ENCODE data around the gene BOD1L2.

The BOD1L2 gene

DNA sequence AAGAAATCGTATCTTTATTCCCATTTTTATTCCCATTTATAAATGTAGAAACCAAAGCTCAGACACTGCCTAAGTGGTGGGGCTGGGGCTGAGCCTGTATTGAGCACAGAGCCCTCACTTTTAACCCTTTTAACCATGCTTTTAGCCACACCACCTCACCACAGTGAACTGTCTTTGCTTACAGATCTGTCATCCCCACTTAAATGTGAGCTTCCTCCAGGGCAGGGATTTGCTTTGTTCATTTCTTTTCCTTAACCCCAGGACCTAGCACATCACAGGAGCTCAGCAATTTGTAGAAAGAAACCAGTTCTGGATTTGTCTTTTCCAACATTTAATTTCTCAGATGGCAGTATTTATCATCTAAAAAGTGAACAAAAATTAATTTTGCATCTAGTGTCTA, 2.2 kb downstream of the BOD1L2 start:
- TF ChIP-seq, protein P1, sequence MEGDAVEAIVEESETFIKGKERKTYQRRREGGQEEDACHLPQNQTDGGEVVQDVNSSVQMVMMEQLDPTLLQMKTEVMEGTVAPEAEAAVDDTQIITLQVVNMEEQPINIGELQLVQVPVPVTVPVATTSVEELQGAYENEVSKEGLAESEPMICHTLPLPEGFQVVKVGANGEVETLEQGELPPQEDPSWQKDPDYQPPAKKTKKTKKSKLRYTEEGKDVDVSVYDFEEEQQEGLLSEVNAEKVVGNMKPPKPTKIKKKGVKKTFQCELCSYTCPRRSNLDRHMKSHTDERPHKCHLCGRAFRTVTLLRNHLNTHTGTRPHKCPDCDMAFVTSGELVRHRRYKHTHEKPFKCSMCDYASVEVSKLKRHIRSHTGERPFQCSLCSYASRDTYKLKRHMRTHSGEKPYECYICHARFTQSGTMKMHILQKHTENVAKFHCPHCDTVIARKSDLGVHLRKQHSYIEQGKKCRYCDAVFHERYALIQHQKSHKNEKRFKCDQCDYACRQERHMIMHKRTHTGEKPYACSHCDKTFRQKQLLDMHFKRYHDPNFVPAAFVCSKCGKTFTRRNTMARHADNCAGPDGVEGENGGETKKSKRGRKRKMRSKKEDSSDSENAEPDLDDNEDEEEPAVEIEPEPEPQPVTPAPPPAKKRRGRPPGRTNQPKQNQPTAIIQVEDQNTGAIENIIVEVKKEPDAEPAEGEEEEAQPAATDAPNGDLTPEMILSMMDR (IDR thresholded peaks at IDR 0.05; ENCODE audit: extremely low read depth, insufficient read depth, missing control alignments): no peak
- DNase-seq (ENCODE audit: low spot score): no peak
- in situ Hi-C loops (cut with MboI; ENCODE audit: low pct_unique_long_range_greater_than_20kb, low sequenced_read_pairs, unreplicated experiment): no loop called here

DNA sequence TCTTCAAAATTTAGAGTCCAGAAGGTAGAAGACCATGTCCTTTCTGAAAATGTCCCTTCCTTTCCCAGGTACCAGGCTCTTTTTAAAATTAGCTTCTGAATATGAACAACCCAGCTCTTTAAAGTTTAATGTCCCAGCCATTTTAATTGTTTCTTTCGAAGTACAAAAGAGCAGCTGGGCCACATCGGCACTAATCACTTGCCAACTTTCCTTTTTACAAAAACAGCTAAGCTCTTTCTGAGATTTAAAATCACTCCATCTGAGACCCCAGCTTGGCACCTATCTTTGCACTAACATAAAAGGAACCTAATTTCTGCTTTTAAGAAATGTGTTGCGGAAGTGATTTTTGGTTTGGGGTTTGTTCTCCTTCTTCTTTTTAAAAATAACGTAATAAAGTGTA, 2.6 kb downstream of the BOD1L2 start:
- no peak for DNase-seq (ENCODE audit: low spot score)
- TF ChIP-seq, protein P1 (IDR thresholded peaks at IDR 0.05; ENCODE audit: extremely low read depth, insufficient read depth, missing control alignments): no peak

DNA sequence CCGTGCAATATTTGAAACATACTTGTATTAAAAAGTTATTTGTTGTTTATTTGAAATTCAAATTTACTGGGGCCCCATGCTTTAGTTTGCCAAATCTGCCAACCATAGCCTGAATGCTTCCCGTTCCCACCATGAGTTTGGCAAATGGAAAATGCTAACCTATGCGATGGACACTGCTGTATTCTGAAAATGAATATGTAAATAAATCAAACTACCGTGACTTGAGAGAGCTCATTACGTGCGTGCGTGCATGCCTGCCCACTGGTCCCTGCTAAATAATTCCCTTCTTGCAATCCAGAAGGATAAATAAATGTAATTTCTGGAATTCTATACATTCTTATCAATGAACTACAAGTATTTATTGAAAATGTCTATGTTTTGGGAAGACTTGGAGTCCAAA, 3.2 kb downstream of the BOD1L2 start:
- in situ Hi-C loops (cut with MboI; ENCODE audit: low pct_unique_long_range_greater_than_20kb, low sequenced_read_pairs, unreplicated experiment): no loop called here
- no peak for DNase-seq (ENCODE audit: low spot score)
- TF ChIP-seq, protein P1 (IDR thresholded peaks at IDR 0.05; ENCODE audit: extremely low read depth, insufficient read depth, missing control alignments): no peak

More for the DNA sequence above, 2.6 kb downstream of the BOD1L2 start:
- in situ Hi-C loops (cut with MboI; ENCODE audit: low pct_unique_long_range_greater_than_20kb, low sequenced_read_pairs, unreplicated experiment): no loop called here

DNA sequence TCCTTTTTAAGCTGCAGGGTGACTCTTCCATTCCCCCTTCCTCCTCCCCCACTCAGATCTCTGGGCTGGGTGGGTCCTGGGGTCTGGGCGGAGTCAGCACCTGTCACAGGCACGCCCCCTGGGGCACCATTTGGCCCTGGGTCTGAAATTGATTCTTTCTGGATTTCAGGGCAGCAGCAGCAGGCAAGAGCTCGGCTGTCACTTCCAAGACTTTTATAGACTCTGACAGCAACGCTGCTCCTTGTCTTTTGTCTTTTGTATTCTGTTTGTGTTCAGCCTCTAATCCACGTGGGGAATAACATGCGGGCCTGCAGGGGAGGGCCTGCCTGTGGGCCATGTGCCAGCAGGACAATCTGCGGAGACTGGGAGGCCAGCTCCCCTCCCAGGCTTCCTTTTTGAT, 3.9 kb downstream of the BOD1L2 start:
- TF ChIP-seq, protein P1 (IDR thresholded peaks at IDR 0.05; ENCODE audit: extremely low read depth, insufficient read depth, missing control alignments): no peak
- DNase-seq (ENCODE audit: low spot score): no peak
- in situ Hi-C loops (cut with MboI; ENCODE audit: low pct_unique_long_range_greater_than_20kb, low sequenced_read_pairs, unreplicated experiment): no loop called here

DNA sequence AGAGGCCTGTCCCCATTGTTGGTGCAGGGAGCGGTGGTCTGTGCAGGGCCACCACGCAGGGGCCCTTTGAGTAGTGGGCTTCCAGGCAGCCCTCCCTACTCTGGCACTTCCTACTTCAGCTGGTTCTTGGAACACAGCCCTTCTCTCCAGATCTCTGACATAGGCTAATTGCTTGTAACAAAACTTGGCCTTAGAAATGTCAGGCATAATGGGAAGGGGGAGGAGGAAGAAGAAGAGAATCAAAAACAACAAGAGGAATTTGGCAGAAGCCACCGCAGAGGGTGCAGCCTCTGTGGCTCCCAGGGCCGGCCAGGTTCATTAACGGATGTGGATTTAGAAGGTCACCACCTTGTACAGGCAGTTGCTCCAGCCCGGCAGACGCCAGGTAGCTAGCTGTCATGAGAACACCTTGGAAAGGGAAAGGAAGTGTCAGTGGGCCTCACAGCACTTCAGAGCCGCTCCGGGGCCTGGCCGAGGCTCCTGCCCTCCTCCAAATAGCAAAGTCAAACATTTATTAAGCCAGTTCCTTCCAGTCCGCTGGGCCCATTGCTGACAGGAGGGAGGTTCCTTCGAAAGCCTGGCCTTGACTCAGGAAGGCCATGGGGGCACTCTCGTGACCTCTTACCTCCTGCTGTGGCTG, 7.4 kb downstream of the BOD1L2 start:
- in situ Hi-C loops (cut with MboI; ENCODE audit: low pct_unique_long_range_greater_than_20kb, low sequenced_read_pairs, unreplicated experiment): no loop called here
- TF ChIP-seq, protein P1 (IDR thresholded peaks at IDR 0.05; ENCODE audit: extremely low read depth, insufficient read depth, missing control alignments): no peak

DNA sequence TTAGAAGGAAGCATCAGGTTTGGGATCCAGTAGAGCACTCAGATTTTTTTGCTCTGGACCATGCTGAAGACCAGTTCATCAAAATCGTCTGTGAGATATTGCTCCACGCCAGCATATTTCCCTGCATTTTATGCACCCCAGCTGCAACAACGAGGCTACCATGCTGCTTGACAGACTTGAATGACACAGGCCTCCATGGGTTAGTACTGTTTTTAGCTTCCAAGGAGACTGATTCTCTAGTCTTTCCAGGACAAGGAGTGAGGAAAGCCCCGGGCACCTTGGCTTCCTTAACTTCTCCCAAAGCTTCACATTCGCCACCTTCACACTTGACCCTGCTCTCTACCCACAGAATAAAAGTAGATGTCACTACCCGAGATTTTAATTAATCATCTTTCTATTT, 17.5 kb downstream of the BOD1L2 start:
- TF ChIP-seq, protein P1 (IDR thresholded peaks at IDR 0.05; ENCODE audit: extremely low read depth, insufficient read depth, missing control alignments): no peak
- in situ Hi-C loops (cut with MboI; ENCODE audit: low pct_unique_long_range_greater_than_20kb, low sequenced_read_pairs, unreplicated experiment): no loop called here
- DNase-seq (ENCODE audit: low spot score): no peak

More for the DNA sequence above, 7.4 kb downstream of the BOD1L2 start:
- DNase-seq (ENCODE audit: low spot score): no peak
